ENCODE results near the gene ANKRD22. TPM values are rescaled to one million over a fixed set of nuclear protein-coding genes. Genes with fewer than 3 reads are reported as not detected.
"Not testable (repeated sequence)": the region's sequence is repeated elsewhere in the genome, so short reads cannot be mapped to it uniquely, and the experiment has no call there.

ANKRD22 gene
- total RNA-seq, 1 experiment from 2014 or later, result not detected

DNA sequence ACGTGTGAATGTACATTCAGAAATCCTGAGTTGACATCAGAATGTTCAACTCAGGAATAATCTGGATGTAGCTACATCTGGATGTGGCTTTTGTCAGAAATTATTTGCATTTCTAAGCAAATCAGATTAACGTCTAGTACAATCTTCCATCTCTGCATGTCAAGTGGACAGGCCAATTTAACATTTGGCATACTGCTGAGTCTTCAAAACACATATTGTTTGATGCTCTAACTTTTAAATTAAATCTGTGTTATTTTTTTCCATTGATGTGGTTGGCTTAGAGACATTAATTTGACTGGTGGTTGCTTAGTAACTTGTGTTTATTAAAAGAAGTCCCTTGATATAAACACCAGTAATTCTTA lies 31.8 kb upstream of the ANKRD22 start:
- TF ChIP-seq, protein P1, sequence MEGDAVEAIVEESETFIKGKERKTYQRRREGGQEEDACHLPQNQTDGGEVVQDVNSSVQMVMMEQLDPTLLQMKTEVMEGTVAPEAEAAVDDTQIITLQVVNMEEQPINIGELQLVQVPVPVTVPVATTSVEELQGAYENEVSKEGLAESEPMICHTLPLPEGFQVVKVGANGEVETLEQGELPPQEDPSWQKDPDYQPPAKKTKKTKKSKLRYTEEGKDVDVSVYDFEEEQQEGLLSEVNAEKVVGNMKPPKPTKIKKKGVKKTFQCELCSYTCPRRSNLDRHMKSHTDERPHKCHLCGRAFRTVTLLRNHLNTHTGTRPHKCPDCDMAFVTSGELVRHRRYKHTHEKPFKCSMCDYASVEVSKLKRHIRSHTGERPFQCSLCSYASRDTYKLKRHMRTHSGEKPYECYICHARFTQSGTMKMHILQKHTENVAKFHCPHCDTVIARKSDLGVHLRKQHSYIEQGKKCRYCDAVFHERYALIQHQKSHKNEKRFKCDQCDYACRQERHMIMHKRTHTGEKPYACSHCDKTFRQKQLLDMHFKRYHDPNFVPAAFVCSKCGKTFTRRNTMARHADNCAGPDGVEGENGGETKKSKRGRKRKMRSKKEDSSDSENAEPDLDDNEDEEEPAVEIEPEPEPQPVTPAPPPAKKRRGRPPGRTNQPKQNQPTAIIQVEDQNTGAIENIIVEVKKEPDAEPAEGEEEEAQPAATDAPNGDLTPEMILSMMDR (conservative IDR thresholded peaks at IDR 0.05; ENCODE audit: low read depth, low read length), result no peak
- TF ChIP-seq EZH2 (IDR thresholded peaks at IDR 0.05; ENCODE audit: borderline replicate concordance, low read depth, low read length, poor library complexity, severe bottlenecking), result no peak
- intact Hi-C loops (cut with micrococcal nuclease; ENCODE audit: unreplicated experiment), result loop anchor here (2.0 to 5.0 kb wide), 3 partner anchors 46 to 204 kb away; partner anchors contain the start of gene FAS
- peak; percentile 73 for DNase-seq (ENCODE audit: low spot score)
- peak overlapping the region; percentile 90 for H3K4me3 ChIP-seq (ENCODE audit: low read depth, low read length, poor library complexity, severe bottlenecking)
- H3K27ac ChIP-seq (ENCODE audit: low read depth, low read length, poor library complexity, severe bottlenecking), result peak overlapping the region; percentile 92
- H3K9me3 ChIP-seq (ENCODE audit: low read depth, low read length, poor library complexity, severe bottlenecking), result no peaks in the 10 kb centered on the region
- ChIA-PET CTCF (no interaction called here), POLR2A (ENCODE audit: low non-redundant PET) (no interaction called here)
- H3K36me3 ChIP-seq (ENCODE audit: insufficient read depth, low read length, poor library complexity, severe bottlenecking), result no peaks in the 10 kb centered on the region
- peaks cover 71% of the 10 kb centered on the region for H3K4me1 ChIP-seq (ENCODE audit: insufficient read depth, low read length, poor library complexity, severe bottlenecking)
- no TSS peak for BruUV-seq (replicated peaks)
- no peaks in the 10 kb centered on the region for H3K27me3 ChIP-seq (replicated peaks; ENCODE audit: insufficient read depth, low read depth, low read length, poor library complexity)

DNA sequence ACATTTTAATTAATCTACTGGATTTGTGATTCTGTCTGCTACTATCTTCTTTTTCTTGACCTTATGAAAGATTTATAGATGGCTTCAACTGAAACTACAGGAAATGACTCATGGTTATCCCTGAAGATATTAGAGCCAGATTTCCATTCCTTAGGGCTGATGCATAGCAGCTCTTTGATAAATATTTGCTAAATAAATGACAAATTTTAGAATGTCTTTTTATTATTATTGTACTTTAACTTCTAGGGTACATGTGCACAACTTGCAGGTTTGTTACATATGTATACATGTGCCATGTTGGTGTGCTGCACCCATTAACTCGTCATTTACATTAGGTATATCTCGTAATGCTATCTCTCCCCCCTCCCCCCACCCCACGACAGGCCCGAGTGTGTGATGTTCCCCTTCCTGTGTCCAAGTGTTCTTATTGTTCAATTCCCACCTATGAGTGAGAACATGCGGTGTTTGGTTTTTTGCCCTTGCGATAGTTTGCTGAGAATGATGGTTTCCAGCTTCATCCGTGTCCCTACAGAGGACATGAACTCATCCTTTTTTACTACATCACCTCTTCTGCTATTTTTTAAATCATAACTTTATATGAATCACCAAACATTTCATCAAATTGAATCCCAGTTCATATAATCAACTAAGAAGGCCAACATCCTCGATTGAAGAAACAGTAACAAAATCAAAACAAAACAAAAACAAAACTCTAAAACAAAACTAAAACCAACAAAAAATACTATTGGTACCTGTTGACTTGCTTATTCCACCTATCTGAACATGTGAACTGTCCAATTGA lies 31.2 kb upstream of the ANKRD22 start:
- Histone ChIP-seq H3K4me1 (ENCODE audit: insufficient read depth, low read length, poor library complexity, severe bottlenecking) (peaks cover 71% of the 10 kb centered on the region), H3K4me3 (ENCODE audit: low read depth, low read length, poor library complexity, severe bottlenecking) (peak overlapping the region; percentile 90), H3K27ac (ENCODE audit: low read depth, low read length, poor library complexity, severe bottlenecking) (peak overlapping the region; percentile 92)
- H3K36me3 ChIP-seq (ENCODE audit: insufficient read depth, low read length, poor library complexity, severe bottlenecking); DNase-seq (ENCODE audit: low spot score); H3K9me3 ChIP-seq (ENCODE audit: low read depth, low read length, poor library complexity, severe bottlenecking); H3K27me3 ChIP-seq (replicated peaks; ENCODE audit: insufficient read depth, low read depth, low read length, poor library complexity); CTCF ChIA-PET; BruUV-seq (replicated peaks); POLR2A ChIA-PET (ENCODE audit: low non-redundant PET): not testable (repeated sequence)
- intact Hi-C loops (cut with micrococcal nuclease; ENCODE audit: unreplicated experiment), result loop anchor here (2.0 to 5.0 kb wide), 3 partner anchors 46 to 204 kb away; partner anchors contain the start of gene FAS

DNA sequence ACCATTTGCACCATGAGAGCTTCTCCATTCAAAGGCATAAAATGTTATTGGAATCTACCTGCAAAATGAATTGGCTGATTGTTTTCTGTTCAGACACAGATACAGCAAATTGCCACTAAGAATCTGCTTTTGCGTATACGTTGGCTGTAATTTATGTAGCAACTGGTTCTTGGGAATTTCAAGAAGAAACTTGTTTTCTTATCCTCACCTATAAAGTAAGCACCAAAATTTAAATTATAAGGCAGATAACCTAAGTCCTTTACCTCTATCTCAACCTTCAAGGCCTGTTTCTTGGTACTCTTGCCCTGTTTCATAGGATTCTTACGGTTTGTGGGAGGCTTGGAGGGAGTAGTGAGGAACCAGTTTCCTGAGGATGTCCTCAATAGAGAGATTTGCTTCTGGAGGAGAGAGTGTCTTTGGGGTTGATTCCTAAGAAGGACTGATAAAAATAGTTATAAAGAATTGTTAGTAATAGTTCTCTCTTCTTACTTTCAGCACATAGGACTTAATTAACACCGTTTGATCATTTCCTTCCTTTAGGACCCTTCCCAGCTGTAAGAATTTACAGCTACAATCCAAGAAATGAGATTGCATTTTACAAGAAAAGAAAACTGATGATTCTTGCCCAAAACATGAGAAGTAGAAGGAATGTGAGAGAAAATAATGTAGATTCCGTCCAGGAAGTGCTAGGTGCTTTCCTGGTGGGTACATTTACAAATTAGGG lies 30.4 kb upstream of the ANKRD22 start:
- ChIA-PET POLR2A (ENCODE audit: low non-redundant PET) (no interaction called here), CTCF (interaction anchor here (0.6 kb wide), 1 partner anchor 18 kb away, joined by 3 read pairs; no protein-coding TSS in a partner anchor)
- no peaks in the 10 kb centered on the region for H3K9me3 ChIP-seq (ENCODE audit: low read depth, low read length, poor library complexity, severe bottlenecking)
- H3K27ac ChIP-seq (ENCODE audit: low read depth, low read length, poor library complexity, severe bottlenecking), result peak overlapping the region; percentile 92
- H3K36me3 ChIP-seq (ENCODE audit: insufficient read depth, low read length, poor library complexity, severe bottlenecking), result no peaks in the 10 kb centered on the region
- TF ChIP-seq, protein P1 (conservative IDR thresholded peaks at IDR 0.05; ENCODE audit: low read depth, low read length), result no peak
- no peak for TF ChIP-seq EZH2 (IDR thresholded peaks at IDR 0.05; ENCODE audit: borderline replicate concordance, low read depth, low read length, poor library complexity, severe bottlenecking)
- peak; percentile 91 for DNase-seq (ENCODE audit: low spot score)
- H3K4me1 ChIP-seq (ENCODE audit: insufficient read depth, low read length, poor library complexity, severe bottlenecking), result peaks cover 70% of the 10 kb centered on the region
- TSS peak; percentile 87 for BruUV-seq (replicated peaks)
- peak overlapping the region; percentile 90 for H3K4me3 ChIP-seq (ENCODE audit: low read depth, low read length, poor library complexity, severe bottlenecking)
- intact Hi-C loops (cut with micrococcal nuclease; ENCODE audit: unreplicated experiment), result loop anchor here (2.0 to 5.0 kb wide), 4 partner anchors 45 to 205 kb away; partner anchors contain the start of gene FAS
- no peaks in the 10 kb centered on the region for H3K27me3 ChIP-seq (replicated peaks; ENCODE audit: insufficient read depth, low read depth, low read length, poor library complexity)

Measured in A673 (cell line).